SK-N-SH treated with all-trans-retinoic acid at 6 μM for 48 hours (cell line): ENCODE results near the gene CRADD.

Experiments
- ATAC-seq: fragments of 200-7000 bp; cut with Tn5 transposase; 3 replicates; pipeline ENCODE4 v1.9.1; 2020; ENCODE audit warnings: mild to moderate bottlenecking, moderate library complexity
- ARNTL ChIP-seq: fragments of 450-650 bp; formaldehyde crosslinking; IDR thresholded peaks from 2 replicates; pipeline ENCODE4 v1.5.0; 2020; ENCODE audit warnings: low read depth, mild to moderate bottlenecking, moderate library complexity, borderline replicate concordance
- BACH2 ChIP-seq: fragments of 250-450 bp; sonication (Bioruptor Pico); IDR thresholded peaks from 2 replicates; pipeline ENCODE4 v1.9.0; 2021; ENCODE audit warnings: mild to moderate bottlenecking, borderline replicate concordance
- CSDC2 ChIP-seq: fragments of 250-450 bp; sonication (Bioruptor Pico); IDR thresholded peaks from 2 replicates; pipeline ENCODE4 v1.5.0; 2020; ENCODE audit warnings: mild to moderate bottlenecking, moderate library complexity
- CSRNP3 ChIP-seq: fragments of 250-450 bp; sonication (Bioruptor Pico); IDR thresholded peaks from 2 replicates; pipeline ENCODE4 v1.5.1; 2021; ENCODE audit warnings: mild to moderate bottlenecking, moderate library complexity
- ESRRG ChIP-seq: fragments of 250-450 bp; sonication (Bioruptor Pico); IDR thresholded peaks from 2 replicates; pipeline ENCODE4 v1.6.1; 2021; ENCODE audit warnings: mild to moderate bottlenecking
- ISL1 ChIP-seq: fragments of 250-450 bp; sonication (Bioruptor Pico); IDR thresholded peaks from 2 replicates; pipeline ENCODE4 v2.1.2; 2022; ENCODE audit warnings: mild to moderate bottlenecking, moderate library complexity
- OSR1 ChIP-seq: fragments of 250-450 bp; sonication (Bioruptor Pico); IDR thresholded peaks from 2 replicates; pipeline ENCODE4 v1.8.0; 2022; ENCODE audit warnings: moderate library complexity, mild to moderate bottlenecking, inconsistent platforms
- PATZ1 ChIP-seq: fragments of 250-450 bp; sonication (Bioruptor Pico); IDR thresholded peaks from 2 replicates; pipeline ENCODE4 v1.8.0; 2020; ENCODE audit warnings: mild to moderate bottlenecking, moderate library complexity, borderline replicate concordance
- RARB ChIP-seq: fragments of 250-450 bp; sonication (Bioruptor Pico); IDR thresholded peaks from 2 replicates; pipeline ENCODE4 v1.8.0; 2021; ENCODE audit warnings: mild to moderate bottlenecking, moderate library complexity
- SNAI2 ChIP-seq: fragments of 250-450 bp; sonication (Bioruptor Pico); IDR thresholded peaks from 2 replicates; pipeline ENCODE4 v1.5.0; 2020; ENCODE audit warnings: mild to moderate bottlenecking, moderate library complexity
- TCF4 ChIP-seq: fragments of 250-450 bp; sonication (Bioruptor Pico); IDR thresholded peaks from 2 replicates; pipeline ENCODE4 v1.8.0; 2021; ENCODE audit warnings: mild to moderate bottlenecking, moderate library complexity, borderline replicate concordance
- TOX ChIP-seq: fragments of 250-450 bp; sonication (Bioruptor Pico); IDR thresholded peaks from 2 replicates; pipeline ENCODE4 v1.8.0; 2021; ENCODE audit warnings: mild to moderate bottlenecking, moderate library complexity, borderline replicate concordance
- TSHZ2 ChIP-seq: fragments of 250-450 bp; sonication (Bioruptor Pico); IDR thresholded peaks from 2 replicates; pipeline ENCODE4 v1.5.0; 2020; ENCODE audit warnings: mild to moderate bottlenecking, moderate library complexity
- ZC3H10 ChIP-seq: fragments of 250-450 bp; sonication (Bioruptor Pico); IDR thresholded peaks from 2 replicates; pipeline ENCODE4 v1.5.1; 2021; ENCODE audit warnings: mild to moderate bottlenecking, moderate library complexity
- ZFP30 ChIP-seq: fragments of 450-650 bp; formaldehyde crosslinking; IDR thresholded peaks from 2 replicates; pipeline ENCODE4 v1.5.0; 2022; ENCODE audit warnings: mild to moderate bottlenecking, moderate library complexity
- ZNF565 ChIP-seq: fragments of 450-650 bp; formaldehyde crosslinking; conservative IDR thresholded peaks from 2 replicates; pipeline ENCODE4 v1.5.0; 2020; ENCODE audit warnings: low read depth, mild to moderate bottlenecking, moderate library complexity
- ZNF70 ChIP-seq: fragments of 450-650 bp; formaldehyde crosslinking; IDR thresholded peaks from 2 replicates; pipeline ENCODE4 v1.5.0; 2020; ENCODE audit warnings: mild to moderate bottlenecking, moderate library complexity
- ZNF8 ChIP-seq: fragments of 450-650 bp; formaldehyde crosslinking; IDR thresholded peaks from 2 replicates; pipeline ENCODE4 v1.5.0; 2020; ENCODE audit warnings: mild to moderate bottlenecking, moderate library complexity
- TF ChIP-seq, protein P1 (sequence below): fragments of 250-450 bp; sonication (Bioruptor Pico); IDR thresholded peaks from 2 replicates; pipeline ENCODE4 v1.5.1; 2020; ENCODE audit warnings: low read depth, mild to moderate bottlenecking, moderate library complexity
- TF ChIP-seq, protein P2 (sequence below): fragments of 250-450 bp; sonication (Bioruptor Pico); IDR thresholded peaks from 2 replicates; pipeline ENCODE4 v1.8.0; 2021; ENCODE audit warnings: low read depth, mild to moderate bottlenecking, moderate library complexity, borderline replicate concordance

The CRADD gene

DNA sequence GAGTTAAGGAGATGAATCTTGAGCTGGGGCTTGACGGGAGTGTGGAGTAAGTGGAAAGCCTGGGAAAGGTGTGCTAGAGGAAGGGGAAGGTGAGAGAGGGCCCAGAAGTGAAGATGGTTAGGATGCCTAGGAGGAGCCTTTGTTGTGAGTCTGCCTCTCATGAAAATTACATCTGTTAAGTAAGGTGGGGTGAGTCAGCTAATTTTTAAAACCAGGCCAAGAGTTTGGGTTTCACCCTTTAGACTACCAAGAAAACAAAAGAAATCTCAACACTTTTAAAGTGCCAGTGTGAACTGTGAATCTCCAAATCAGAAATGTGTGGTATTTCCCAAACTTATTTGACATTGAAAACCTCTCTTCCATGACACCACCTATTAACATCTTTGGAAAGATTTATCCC, 185.2 kb downstream of the CRADD start (continued):
- TF ChIP-seq PATZ1 (CRISPR knock-in tag) = no peak
- no peak for TF ChIP-seq ZNF565 (CRISPR knock-in tag)
- no peak for TF ChIP-seq OSR1 (CRISPR knock-in tag)
- no peak for TF ChIP-seq ZNF8 (CRISPR knock-in tag)
- no peak for TF ChIP-seq TCF4
- TF ChIP-seq ARNTL (CRISPR knock-in tag) = no peak
- no peak for TF ChIP-seq CSRNP3
- no peak for TF ChIP-seq RARB (CRISPR knock-in tag)

DNA sequence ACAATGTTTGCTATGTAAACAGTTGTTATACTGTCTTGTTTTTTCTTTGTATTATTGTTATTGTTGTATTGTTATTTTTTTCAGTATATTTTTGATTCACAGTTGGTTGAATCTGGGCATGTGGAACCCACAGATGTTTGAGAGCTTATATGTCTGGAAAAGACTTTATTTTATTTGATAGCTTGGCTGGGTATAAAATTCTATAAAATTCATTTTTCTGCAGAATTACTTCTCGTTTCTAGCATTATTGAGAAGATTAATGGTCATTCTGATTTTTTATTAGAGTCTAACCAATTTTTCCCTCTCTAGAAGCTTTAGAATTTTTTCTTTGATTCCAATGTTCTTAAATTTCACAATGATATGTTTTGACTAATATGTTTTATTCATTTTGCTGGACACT, 188.6 kb downstream of the CRADD start:
- no peak for TF ChIP-seq BACH2 (CRISPR knock-in tag)
- TF ChIP-seq RARB (CRISPR knock-in tag) = no peak
- TF ChIP-seq, protein P1, sequence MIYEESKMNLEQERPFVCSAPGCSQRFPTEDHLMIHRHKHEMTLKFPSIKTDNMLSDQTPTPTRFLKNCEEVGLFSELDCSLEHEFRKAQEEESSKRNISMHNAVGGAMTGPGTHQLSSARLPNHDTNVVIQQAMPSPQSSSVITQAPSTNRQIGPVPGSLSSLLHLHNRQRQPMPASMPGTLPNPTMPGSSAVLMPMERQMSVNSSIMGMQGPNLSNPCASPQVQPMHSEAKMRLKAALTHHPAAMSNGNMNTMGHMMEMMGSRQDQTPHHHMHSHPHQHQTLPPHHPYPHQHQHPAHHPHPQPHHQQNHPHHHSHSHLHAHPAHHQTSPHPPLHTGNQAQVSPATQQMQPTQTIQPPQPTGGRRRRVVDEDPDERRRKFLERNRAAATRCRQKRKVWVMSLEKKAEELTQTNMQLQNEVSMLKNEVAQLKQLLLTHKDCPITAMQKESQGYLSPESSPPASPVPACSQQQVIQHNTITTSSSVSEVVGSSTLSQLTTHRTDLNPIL (CRISPR knock-in tag) = no peak
- no peak for TF ChIP-seq ZNF70 (CRISPR knock-in tag)
- no peak for TF ChIP-seq ARNTL (CRISPR knock-in tag)
- TF ChIP-seq PATZ1 (CRISPR knock-in tag) = no peak
- TF ChIP-seq CSDC2 (CRISPR knock-in tag) = no peak
- TF ChIP-seq ZNF565 (CRISPR knock-in tag) = no peak
- TF ChIP-seq SNAI2 (CRISPR knock-in tag) = no peak
- no peak for TF ChIP-seq OSR1 (CRISPR knock-in tag)
- TF ChIP-seq TSHZ2 = no peak
- no peak for TF ChIP-seq ISL1 (CRISPR knock-in tag)
- no peak for TF ChIP-seq TCF4
- TF ChIP-seq ZC3H10 = no peak
- TF ChIP-seq ZFP30 (CRISPR knock-in tag) = no peak
- TF ChIP-seq ESRRG (CRISPR knock-in tag) = no peak
- TF ChIP-seq, protein P2, sequence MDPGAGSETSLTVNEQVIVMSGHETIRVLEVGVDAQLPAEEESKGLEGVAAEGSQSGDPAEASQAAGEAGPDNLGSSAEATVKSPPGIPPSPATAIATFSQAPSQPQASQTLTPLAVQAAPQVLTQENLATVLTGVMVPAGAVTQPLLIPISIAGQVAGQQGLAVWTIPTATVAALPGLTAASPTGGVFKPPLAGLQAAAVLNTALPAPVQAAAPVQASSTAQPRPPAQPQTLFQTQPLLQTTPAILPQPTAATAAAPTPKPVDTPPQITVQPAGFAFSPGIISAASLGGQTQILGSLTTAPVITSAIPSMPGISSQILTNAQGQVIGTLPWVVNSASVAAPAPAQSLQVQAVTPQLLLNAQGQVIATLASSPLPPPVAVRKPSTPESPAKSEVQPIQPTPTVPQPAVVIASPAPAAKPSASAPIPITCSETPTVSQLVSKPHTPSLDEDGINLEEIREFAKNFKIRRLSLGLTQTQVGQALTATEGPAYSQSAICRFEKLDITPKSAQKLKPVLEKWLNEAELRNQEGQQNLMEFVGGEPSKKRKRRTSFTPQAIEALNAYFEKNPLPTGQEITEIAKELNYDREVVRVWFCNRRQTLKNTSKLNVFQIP (CRISPR knock-in tag) = no peak
- no peak for TF ChIP-seq TOX (CRISPR knock-in tag)
- no peak for TF ChIP-seq CSRNP3
- ATAC-seq = no peak
